Gastroesophageal sphincter (tissue), 3 donors: ENCODE data around the gene S100A7.
"Not testable (repeated sequence)": the region's sequence is repeated elsewhere in the genome, so short reads cannot be mapped to it uniquely, and the experiment has no call there.

Experiments used
- EP300 ChIP-seq: sonication (generic); formaldehyde crosslinking; IDR thresholded peaks from one replicate; pipeline ENCODE4 v1.6.1; 2017; ENCODE audit warnings: antibody characterized with exemption, mild to moderate bottlenecking
- POLR2A ChIP-seq, 2 donors: fragments of 450-650 bp; IDR thresholded peaks; one replicate each; pipeline ENCODE4 v1.6.1; 2017; ENCODE audit warnings: antibody characterized with exemption in 2 of 2, mild to moderate bottlenecking in 2 of 2, moderate library complexity in 1 of 2
- TF ChIP-seq, protein P1 (sequence below), 4 experiments: fragments of 200-600 bp in 2 of 4; fragments of 450-650 bp in 2 of 4; sonication (generic) in 1 of 4; IDR thresholded peaks; one replicate each; pipeline ENCODE4 v1.5.1; 2017 to 2019; ENCODE audit warnings: antibody characterized with exemption in 4 of 4, mild to moderate bottlenecking in 2 of 4, moderate library complexity in 2 of 4

GRCh38 chr1:153418758-153419435, 41.6 kb downstream of the S100A7 start:
- TF ChIP-seq, protein P1, sequence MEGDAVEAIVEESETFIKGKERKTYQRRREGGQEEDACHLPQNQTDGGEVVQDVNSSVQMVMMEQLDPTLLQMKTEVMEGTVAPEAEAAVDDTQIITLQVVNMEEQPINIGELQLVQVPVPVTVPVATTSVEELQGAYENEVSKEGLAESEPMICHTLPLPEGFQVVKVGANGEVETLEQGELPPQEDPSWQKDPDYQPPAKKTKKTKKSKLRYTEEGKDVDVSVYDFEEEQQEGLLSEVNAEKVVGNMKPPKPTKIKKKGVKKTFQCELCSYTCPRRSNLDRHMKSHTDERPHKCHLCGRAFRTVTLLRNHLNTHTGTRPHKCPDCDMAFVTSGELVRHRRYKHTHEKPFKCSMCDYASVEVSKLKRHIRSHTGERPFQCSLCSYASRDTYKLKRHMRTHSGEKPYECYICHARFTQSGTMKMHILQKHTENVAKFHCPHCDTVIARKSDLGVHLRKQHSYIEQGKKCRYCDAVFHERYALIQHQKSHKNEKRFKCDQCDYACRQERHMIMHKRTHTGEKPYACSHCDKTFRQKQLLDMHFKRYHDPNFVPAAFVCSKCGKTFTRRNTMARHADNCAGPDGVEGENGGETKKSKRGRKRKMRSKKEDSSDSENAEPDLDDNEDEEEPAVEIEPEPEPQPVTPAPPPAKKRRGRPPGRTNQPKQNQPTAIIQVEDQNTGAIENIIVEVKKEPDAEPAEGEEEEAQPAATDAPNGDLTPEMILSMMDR (IDR thresholded peaks at IDR 0.05): not testable (repeated sequence)
- TF ChIP-seq EP300; POLR2A (IDR thresholded peaks at IDR 0.05): not testable (repeated sequence)
